ENCODE data around the gene CDC6. TPM values are rescaled to one million over a fixed set of nuclear protein-coding genes. Genes with fewer than 3 reads are reported as not detected.

The CDC6 gene
- total RNA-seq, 1 donor from 2014 or later = 0.55 TPM

DNA sequence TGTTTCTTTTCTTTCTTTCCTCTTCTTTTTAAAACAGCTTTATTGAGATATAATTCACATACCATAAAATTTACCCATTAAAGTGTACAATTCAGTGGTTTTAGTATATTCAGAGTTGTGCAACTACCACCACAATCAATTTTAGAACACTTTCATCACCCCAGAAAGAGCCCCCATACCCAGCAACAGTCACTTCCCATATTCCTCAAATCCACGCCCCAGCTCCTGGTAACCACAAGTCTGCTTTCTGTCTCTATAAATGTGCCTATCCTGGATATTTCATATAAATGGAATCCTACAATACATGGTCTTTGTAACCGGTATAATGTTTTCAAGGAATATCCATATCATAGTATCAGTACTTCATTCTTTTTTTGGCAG, 40.7 kb downstream of the CDC6 start:
- no peaks in the 10 kb centered on the region for H3K9me3 ChIP-seq (replicated peaks)
- no peak overlapping the region for H3K4me3 ChIP-seq
- no peaks in the 10 kb centered on the region for H3K27me3 ChIP-seq (ENCODE audit: low read depth)
- peaks cover 100% of the 10 kb centered on the region for H3K4me1 ChIP-seq
- intact Hi-C loops (cut with micrococcal nuclease) = no loop called here
- peaks cover 7% of the 10 kb centered on the region for H3K36me3 ChIP-seq
- TF ChIP-seq, protein P1, sequence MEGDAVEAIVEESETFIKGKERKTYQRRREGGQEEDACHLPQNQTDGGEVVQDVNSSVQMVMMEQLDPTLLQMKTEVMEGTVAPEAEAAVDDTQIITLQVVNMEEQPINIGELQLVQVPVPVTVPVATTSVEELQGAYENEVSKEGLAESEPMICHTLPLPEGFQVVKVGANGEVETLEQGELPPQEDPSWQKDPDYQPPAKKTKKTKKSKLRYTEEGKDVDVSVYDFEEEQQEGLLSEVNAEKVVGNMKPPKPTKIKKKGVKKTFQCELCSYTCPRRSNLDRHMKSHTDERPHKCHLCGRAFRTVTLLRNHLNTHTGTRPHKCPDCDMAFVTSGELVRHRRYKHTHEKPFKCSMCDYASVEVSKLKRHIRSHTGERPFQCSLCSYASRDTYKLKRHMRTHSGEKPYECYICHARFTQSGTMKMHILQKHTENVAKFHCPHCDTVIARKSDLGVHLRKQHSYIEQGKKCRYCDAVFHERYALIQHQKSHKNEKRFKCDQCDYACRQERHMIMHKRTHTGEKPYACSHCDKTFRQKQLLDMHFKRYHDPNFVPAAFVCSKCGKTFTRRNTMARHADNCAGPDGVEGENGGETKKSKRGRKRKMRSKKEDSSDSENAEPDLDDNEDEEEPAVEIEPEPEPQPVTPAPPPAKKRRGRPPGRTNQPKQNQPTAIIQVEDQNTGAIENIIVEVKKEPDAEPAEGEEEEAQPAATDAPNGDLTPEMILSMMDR (IDR thresholded peaks at IDR 0.05; ENCODE audit: borderline replicate concordance) = no peak
- DNase-seq = no peak
- peak overlapping the region; percentile 90 for H3K27ac ChIP-seq (replicated peaks)

DNA sequence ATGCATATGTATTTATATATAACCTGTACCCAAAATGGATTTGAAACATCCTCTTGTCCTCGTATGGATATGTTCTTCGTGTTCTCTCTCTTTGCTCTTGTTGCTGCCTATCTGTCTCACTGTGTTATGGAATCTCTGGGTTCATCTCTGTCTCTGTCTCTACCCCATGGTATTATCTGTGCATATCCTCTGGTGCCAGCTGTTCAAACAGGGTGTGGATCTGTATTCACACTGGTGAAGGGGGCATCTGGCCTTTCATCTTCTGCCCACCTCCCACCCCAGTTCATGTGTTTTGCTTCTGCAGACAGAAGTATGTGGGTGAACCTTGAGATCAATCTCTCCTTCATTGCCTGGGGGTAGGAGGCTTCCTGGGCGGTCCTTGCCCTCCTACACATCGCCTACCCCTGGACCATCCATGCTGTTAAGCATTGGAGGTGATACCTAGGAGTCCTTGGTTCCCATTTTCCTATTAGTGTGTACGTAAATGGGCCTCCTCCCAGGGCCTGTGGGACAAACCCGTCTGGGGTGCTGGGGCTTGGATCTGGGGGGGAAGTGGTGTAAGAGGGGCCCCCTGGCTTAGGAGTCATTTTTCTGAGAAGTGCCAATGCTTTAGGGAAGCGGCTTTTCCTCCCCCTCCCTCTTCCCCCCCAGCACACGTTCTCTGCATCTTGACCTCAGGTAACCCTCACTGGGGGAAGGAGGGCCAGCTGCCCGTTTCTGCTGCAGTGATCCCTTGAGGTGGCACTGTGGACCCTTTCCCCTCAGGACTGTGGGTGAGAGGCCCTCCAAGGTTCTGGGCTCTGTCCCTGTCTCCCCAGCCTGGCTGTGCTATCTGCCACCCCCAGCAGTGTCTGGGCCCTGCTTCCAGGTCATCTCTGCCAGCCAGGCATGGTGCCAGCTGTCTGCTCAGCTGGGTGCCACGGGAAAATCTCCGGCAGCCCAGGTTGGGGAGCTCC, 42.4 kb downstream of the CDC6 start:
- DNase-seq = peak; percentile 84
- Histone ChIP-seq H3K4me1 (peaks cover 100% of the 10 kb centered on the region), H3K27me3 (ENCODE audit: low read depth) (no peaks in the 10 kb centered on the region), H3K4me3 (peak overlapping the region; percentile 5), H3K9me3 (replicated peaks) (no peaks in the 10 kb centered on the region), H3K36me3 (peaks cover 7% of the 10 kb centered on the region), H3K27ac (replicated peaks) (peak overlapping the region; percentile 90)
- intact Hi-C loops (cut with micrococcal nuclease) = no loop called here
- TF ChIP-seq, protein P1 (IDR thresholded peaks at IDR 0.05; ENCODE audit: borderline replicate concordance) = no peak

DNA sequence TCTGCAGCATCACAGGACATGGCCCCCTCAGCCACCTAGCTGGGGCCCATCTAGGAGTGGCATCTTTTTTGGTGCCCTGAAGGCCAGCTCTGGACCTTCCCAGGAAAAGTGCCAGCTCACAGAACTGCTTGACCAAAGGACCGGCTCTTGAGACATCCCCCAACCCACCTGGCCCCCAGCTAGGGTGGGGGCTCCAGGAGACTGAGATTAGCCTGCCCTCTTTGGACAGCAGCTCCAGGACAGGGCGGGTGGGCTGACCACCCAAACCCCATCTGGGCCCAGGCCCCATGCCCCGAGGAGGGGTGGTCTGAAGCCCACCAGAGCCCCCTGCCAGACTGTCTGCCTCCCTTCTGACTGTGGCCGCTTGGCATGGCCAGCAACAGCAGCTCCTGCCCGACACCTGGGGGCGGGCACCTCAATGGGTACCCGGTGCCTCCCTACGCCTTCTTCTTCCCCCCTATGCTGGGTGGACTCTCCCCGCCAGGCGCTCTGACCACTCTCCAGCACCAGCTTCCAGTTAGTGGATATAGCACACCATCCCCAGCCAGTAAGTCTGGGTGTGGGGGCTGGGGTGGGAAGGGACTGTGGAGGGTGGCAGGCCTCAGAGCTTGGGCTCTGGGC, 43.3 kb downstream of the CDC6 start:
- Histone ChIP-seq H3K4me1 (peaks cover 100% of the 10 kb centered on the region), H3K9me3 (replicated peaks) (no peaks in the 10 kb centered on the region), H3K27me3 (ENCODE audit: low read depth) (no peaks in the 10 kb centered on the region), H3K4me3 (peak overlapping the region; percentile 55), H3K27ac (replicated peaks) (peak overlapping the region; percentile 90), H3K36me3 (peaks cover 7% of the 10 kb centered on the region)
- TF ChIP-seq, protein P1 (IDR thresholded peaks at IDR 0.05; ENCODE audit: borderline replicate concordance) = no peak
- intact Hi-C loops (cut with micrococcal nuclease) = no loop called here
- no peak for DNase-seq

DNA sequence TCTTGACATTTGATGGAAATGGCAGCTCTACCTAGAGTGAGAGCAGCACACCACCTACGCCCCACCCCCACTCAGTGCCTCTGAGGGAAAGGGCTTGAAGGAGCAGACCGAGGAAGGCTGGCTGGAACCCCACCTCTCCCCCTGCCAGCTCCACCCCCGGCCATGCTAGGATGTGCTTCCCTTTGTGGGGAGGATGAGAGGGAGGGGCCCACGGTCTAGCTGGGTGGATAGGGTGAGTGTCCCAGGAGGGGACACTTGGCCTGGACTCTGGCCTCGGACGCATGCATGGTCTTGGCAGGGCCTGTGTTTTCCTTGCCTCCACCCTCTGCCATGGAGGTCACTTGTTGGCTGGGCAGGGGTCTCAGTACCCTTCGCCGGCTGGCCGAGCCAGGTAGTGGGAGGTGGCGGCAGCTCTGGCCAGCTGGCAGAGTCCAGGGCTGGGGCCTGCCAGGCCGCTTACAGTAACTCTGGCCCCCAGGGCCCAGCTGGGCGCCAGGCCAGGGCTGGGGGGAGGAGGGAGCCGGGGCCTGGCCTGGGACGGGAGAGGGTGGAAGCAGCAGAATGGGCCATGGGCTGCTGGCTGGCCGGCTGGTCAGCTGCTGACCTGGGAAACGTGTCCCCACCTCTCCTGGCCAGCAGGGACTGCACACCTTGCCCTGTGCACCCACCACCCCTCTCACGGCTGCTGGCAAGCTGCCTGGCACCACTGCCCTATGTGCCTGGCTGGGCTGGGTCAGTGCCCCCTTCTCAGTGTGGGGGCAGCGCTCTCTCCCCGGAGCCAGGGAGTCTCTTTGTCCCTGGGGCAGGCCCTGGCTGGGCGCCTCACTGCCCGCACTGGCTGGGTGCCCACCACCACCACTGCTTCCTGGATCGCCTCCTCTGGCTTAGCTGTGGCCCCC, 44.3 kb downstream of the CDC6 start:
- intact Hi-C loops (cut with micrococcal nuclease) = no loop called here
- H3K4me3 ChIP-seq = peak overlapping the region; percentile 55

More for the DNA sequence above, 44.3 kb downstream of the CDC6 start:
- H3K27ac ChIP-seq (replicated peaks) = peak overlapping the region; percentile 90
- H3K4me1 ChIP-seq = peaks cover 100% of the 10 kb centered on the region
- peak; percentile 93 for DNase-seq
- H3K36me3 ChIP-seq = peaks cover 7% of the 10 kb centered on the region
- H3K27me3 ChIP-seq (ENCODE audit: low read depth) = no peaks in the 10 kb centered on the region
- H3K9me3 ChIP-seq (replicated peaks) = no peaks in the 10 kb centered on the region
- TF ChIP-seq, protein P1 (IDR thresholded peaks at IDR 0.05; ENCODE audit: borderline replicate concordance) = no peak

All from left ventricle myocardium inferior (tissue), 1 donor.